GM12878 (cell line): ENCODE data around the gene DUSP7. TPM values are rescaled to one million over a fixed set of nuclear protein-coding genes. Genes with fewer than 3 reads are reported as not detected.

ENCODE experiments used
- ATAC-seq: fragments of 200-7000 bp; cut with Tn5 transposase; 3 replicates; pipeline ENCODE4 v1.9.1; 2020; ENCODE audit warnings: mild to moderate bottlenecking, moderate library complexity
- BruUV-seq: library from RNA; stranded (reverse); fragments of 400-500 nt; replicated peaks from 2 replicates; lab custom pipeline; 2021; lab: Mats Ljungman, UMichigan
- CTCF ChIA-PET: fragments of 300-600 bp; sonication (Branson Sonifier 250); formaldehyde crosslinking; extraction: SDS; loops from one replicate; lab custom pipeline; 2021; ENCODE audit warnings: inconsistent platforms; lab: Yijun Ruan, JAX
- POLR2A ChIA-PET: fragments of 350-600 bp; formaldehyde crosslinking; extraction: SDS; loops from one replicate; lab custom pipeline; 2021; ENCODE audit warnings: inconsistent platforms; lab: Charles Lee
- RAD21 ChIA-PET: fragments of 300-600 bp; sonication (Branson Sonifier 250); formaldehyde crosslinking; loops from one replicate; lab custom pipeline; 2023; ENCODE audit warnings: antibody characterized with exemption; ENCODE audit not compliant: unreplicated experiment; lab: Charles Lee
- SMC1A ChIA-PET: fragments of 300-600 bp; sonication (Branson Sonifier 250); formaldehyde crosslinking; loops from one replicate; lab custom pipeline; 2023; ENCODE audit not compliant: unreplicated experiment, uncharacterized antibody; lab: Charles Lee
- DNase-seq: peaks from one replicate; pipeline ENCODE4 v3.0.0-alpha.2; 2011; ENCODE audit warnings: low read depth, low spot score
- FAIRE-seq: peaks from 3 replicates; lab custom pipeline; 2011; peaks lifted over from hg19 to GRCh38; lab: Jason Lieb, UNC
- H2AFZ ChIP-seq: 2 replicates; pipeline ENCODE4 v1.6.0; 2011; ENCODE audit warnings: low read depth, low read length, control low read depth; ENCODE audit not compliant: control insufficient read depth
- H3K27ac ChIP-seq: 2 replicates; pipeline ENCODE4 v1.5.1; 2011; ENCODE audit warnings: control low read depth; ENCODE audit not compliant: control insufficient read depth, insufficient read depth
- H3K27me3 ChIP-seq, 2 experiments: replicated peaks in 1 of 2; 2 replicates each; pipeline versions ENCODE4 v1.6.0 to v1.6.1; 2011; ENCODE audit warnings: low read length in 1 of 2; ENCODE audit not compliant: control insufficient read depth in 2 of 2, insufficient read depth in 2 of 2
- H3K36me3 ChIP-seq, 2 experiments: 2 replicates each; pipeline ENCODE4 v1.5.1; 2011; ENCODE audit warnings: low read length in 1 of 2; ENCODE audit not compliant: control insufficient read depth in 2 of 2, insufficient read depth in 2 of 2
- H3K4me1 ChIP-seq: 2 replicates; pipeline ENCODE4 v1.6.1; 2011; ENCODE audit warnings: mild to moderate bottlenecking, low read length, moderate library complexity, mixed read lengths; ENCODE audit not compliant: control insufficient read depth, insufficient read depth
- H3K4me2 ChIP-seq: 2 replicates; pipeline ENCODE4 v1.6.0; 2011; ENCODE audit warnings: control low read depth; ENCODE audit not compliant: control insufficient read depth, insufficient read depth
- H3K4me3 ChIP-seq: fragments of 200-600 bp; sonication (generic); 2 replicates; pipeline ENCODE4 v1.5.1; 2016
- H3K79me2 ChIP-seq: 2 replicates; pipeline ENCODE4 v1.6.0; 2011; ENCODE audit warnings: low read length; ENCODE audit not compliant: control insufficient read depth, insufficient read depth
- H3K9ac ChIP-seq: 2 replicates; pipeline ENCODE4 v1.8.0; 2011; ENCODE audit warnings: low read length, control low read depth, mixed read lengths; ENCODE audit not compliant: control insufficient read depth, insufficient read depth
- H3K9me3 ChIP-seq: replicated peaks from 3 replicates; pipeline ENCODE4 v1.5.1; 2011; ENCODE audit warnings: mild to moderate bottlenecking, low read length; ENCODE audit not compliant: control insufficient read depth, insufficient read depth
- H4K20me1 ChIP-seq: 2 replicates; pipeline ENCODE4 v1.6.0; 2011; ENCODE audit not compliant: control insufficient read depth, insufficient read depth
- CBX3 ChIP-seq: fragments of 200-600 bp; sonication (generic); IDR thresholded peaks from 2 replicates; pipeline ENCODE4 v1.6.1; 2016; ENCODE audit warnings: low read depth, borderline replicate concordance
- CREB1 ChIP-seq: IDR thresholded peaks from 2 replicates; pipeline ENCODE4 v1.6.1; 2012; ENCODE audit warnings: low read depth, mild to moderate bottlenecking, inconsistent platforms
- CUX1 ChIP-seq: IDR thresholded peaks from 2 replicates; pipeline ENCODE4 v1.6.1; 2012; ENCODE audit warnings: improper control_type of control experiment, low read depth, low read length; ENCODE audit not compliant: insufficient replicate concordance
- FOXM1 ChIP-seq: IDR thresholded peaks from 2 replicates; pipeline ENCODE4 v1.6.1; 2012; ENCODE audit warnings: low read depth, mild to moderate bottlenecking, inconsistent platforms, low read length, moderate library complexity
- JUNB ChIP-seq: IDR thresholded peaks from 2 replicates; pipeline ENCODE4 v1.6.1; 2016; ENCODE audit warnings: antibody characterized with exemption, mild to moderate bottlenecking
- KAT2A ChIP-seq: conservative IDR thresholded peaks from 2 replicates; pipeline ENCODE4 v1.6.1; 2011; ENCODE audit warnings: low read depth, low read length; ENCODE audit not compliant: control insufficient read depth
- MXI1 ChIP-seq: fragments of 150-350 bp; IDR thresholded peaks from 2 replicates; pipeline ENCODE4 v1.6.1; 2011; ENCODE audit warnings: low read depth, mild to moderate bottlenecking, inconsistent platforms, low read length, improper control_type of control experiment
- PAX5 ChIP-seq: IDR thresholded peaks from 2 replicates; pipeline ENCODE4 v1.6.1; 2011; ENCODE audit warnings: low read depth, low read length, borderline replicate concordance
- SPI1 ChIP-seq: IDR thresholded peaks from 2 replicates; pipeline ENCODE4 v1.6.1; 2011; ENCODE audit warnings: low read depth, mild to moderate bottlenecking, low read length, moderate library complexity, borderline replicate concordance; ENCODE audit not compliant: insufficient read depth
- TAF1 ChIP-seq: IDR thresholded peaks from 2 replicates; pipeline ENCODE4 v1.6.1; 2011; ENCODE audit warnings: mild to moderate bottlenecking, low read depth, low read length, borderline replicate concordance
- TARDBP ChIP-seq: IDR thresholded peaks from 2 replicates; pipeline ENCODE4 v1.6.1; 2016; ENCODE audit warnings: borderline replicate concordance
- ZNF384 ChIP-seq: IDR thresholded peaks from 2 replicates; pipeline ENCODE4 v1.6.1; 2012; ENCODE audit warnings: low read depth, mild to moderate bottlenecking, low read length, improper control_type of control experiment, borderline replicate concordance
- ZNF622 ChIP-seq: fragments of 450-650 bp; IDR thresholded peaks from 2 replicates; pipeline ENCODE4 v1.6.1; 2017; ENCODE audit warnings: mild to moderate bottlenecking, inconsistent platforms
- WGBS: methylation state at CpG from one replicate; pipeline ENCODE4 v1.1.6; 2016; ENCODE audit warnings: low lambda C conversion rate; ENCODE audit not compliant: insufficient replicate concordance, insufficient coverage; ENCODE audit errors: missing lambda C conversion rate; 5-methylcytosine and 5-hydroxymethylcytosine counted together
- in situ Hi-C: fragments of 300-500 bp; cut with MboI; formaldehyde crosslinking; loops from 9 replicates; pipeline ENCODE4 v1.14.3; 2018; ENCODE audit warnings: mixed read lengths
- intact Hi-C: fragments of 100-400 bp; cut with micrococcal nuclease; formaldehyde crosslinking; loops from one replicate; pipeline ENCODE4 v1.14.2; 2022; ENCODE audit not compliant: unreplicated experiment
- polyA plus RNA-seq, 11 experiments: library from polyadenylated mRNA; depleted of rRNA in 4 of 11; unstranded in 6 of 11; stranded (reverse) in 5 of 11; fragments of >200 nt; fragmentation: Nextera tagmentation in 4 of 11; fragmentation: Illumina TruSeq in 1 of 11; extraction: Ambion mirVana in 4 of 11; extraction: Trizol in 1 of 11; gene quantifications; 1 replicate in 1 of 11; 2 replicates in 10 of 11; pipeline versions ENCODE4 v1.2.1 to v1.2.3, GENCODE V29; 2011 to 2016; ENCODE audit warnings: inconsistent platforms in 2 of 11, missing spikeins in 2 of 11, low read depth in 1 of 11
- total RNA-seq, 4 experiments: library from RNA; depleted of rRNA in 3 of 4; stranded (reverse); fragments of >200 nt in 3 of 4; fragmentation: Illumina TruSeq in 1 of 4; extraction: Trizol in 1 of 4; gene quantifications; 2 replicates each; pipeline versions ENCODE4 v1.2.1 to v1.2.3, GENCODE V29; 2013 to 2021
- TF ChIP-seq, protein P1 (sequence below): fragments of 450-650 bp; IDR thresholded peaks from 2 replicates; pipeline ENCODE4 v1.6.1; 2014; ENCODE audit warnings: mild to moderate bottlenecking

Gene DUSP7
- total and polyA plus RNA-seq, 10 of the 15 experiments (the other 5 are each of a cell fraction or from before 2014, with no cell fraction given), result 0.73 to 17.0 (median 7.9) TPM

DNA sequence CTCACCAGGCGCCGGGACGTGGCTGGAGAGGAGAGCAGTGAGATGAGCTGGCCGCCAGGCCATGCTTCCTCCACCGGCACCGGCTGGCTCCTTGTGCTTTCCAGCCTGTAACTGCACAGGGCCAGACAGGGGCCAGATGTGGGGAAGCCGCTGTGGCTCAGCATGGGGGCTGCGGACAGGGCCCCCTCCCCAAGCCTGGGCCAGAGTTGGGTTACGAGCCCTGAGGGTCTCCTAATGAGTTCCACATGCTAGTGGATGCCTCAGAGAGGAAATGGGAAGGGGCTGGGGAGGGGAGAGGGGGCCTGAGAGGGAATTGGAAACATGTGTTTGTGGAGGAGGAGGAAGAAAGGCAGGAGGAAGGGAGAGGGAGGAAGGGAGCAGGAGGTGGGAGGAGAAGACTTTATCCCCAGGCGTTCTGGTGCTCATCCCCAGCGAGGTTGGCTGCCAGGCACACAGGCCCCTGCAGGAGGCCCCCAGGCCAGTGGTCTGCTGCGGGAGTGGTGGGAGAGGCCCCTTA, 11.7 kb upstream of the DUSP7 start:
- WGBS, result 89% methylated on average over 12 of the region's 12 CpGs
- ChIA-PET RAD21 (no interaction called here), POLR2A (no interaction called here), CTCF (no interaction called here), SMC1A (no interaction called here)
- Histone ChIP-seq H3K4me3 (no peak overlapping the region), H3K36me3 (no peaks in the 10 kb centered on the region; a peak in 1 of 4 replicates), H3K9ac (no peak overlapping the region), H3K9me3 (no peaks in the 10 kb centered on the region), H4K20me1 (no peaks in the 10 kb centered on the region), H3K27me3 (no peaks in the 10 kb centered on the region), H3K4me2 (no peak overlapping the region), H3K27ac (no peak overlapping the region), H3K79me2 (no peaks in the 10 kb centered on the region), H2AFZ (no peak overlapping the region), H3K4me1 (peaks cover under 1% of the 10 kb centered on the region)
- BruUV-seq, result no TSS peak
- intact Hi-C loops, result no loop called here
- in situ Hi-C loops, result no loop called here
- no peak for ATAC-seq
- DNase-seq, result no peak
- TF ChIP-seq ZNF622, result no peak
- TF ChIP-seq JUNB, result no peak
- no peak for TF ChIP-seq CUX1
- TF ChIP-seq TAF1, result no peak
- TF ChIP-seq, protein P1, sequence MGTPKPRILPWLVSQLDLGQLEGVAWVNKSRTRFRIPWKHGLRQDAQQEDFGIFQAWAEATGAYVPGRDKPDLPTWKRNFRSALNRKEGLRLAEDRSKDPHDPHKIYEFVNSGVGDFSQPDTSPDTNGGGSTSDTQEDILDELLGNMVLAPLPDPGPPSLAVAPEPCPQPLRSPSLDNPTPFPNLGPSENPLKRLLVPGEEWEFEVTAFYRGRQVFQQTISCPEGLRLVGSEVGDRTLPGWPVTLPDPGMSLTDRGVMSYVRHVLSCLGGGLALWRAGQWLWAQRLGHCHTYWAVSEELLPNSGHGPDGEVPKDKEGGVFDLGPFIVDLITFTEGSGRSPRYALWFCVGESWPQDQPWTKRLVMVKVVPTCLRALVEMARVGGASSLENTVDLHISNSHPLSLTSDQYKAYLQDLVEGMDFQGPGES, result no peak
- no peak for TF ChIP-seq ZNF384
- no peak for TF ChIP-seq MXI1
- TF ChIP-seq PAX5, result no peak
- TF ChIP-seq KAT2A, result no peak
- no peak for TF ChIP-seq CREB1
- TF ChIP-seq FOXM1, result no peak
- no peak for TF ChIP-seq CBX3
- no peak for TF ChIP-seq SPI1
- TF ChIP-seq TARDBP, result no peak
- FAIRE-seq, result no peak
